ENCODE results near the gene PACS1. TPM values are rescaled to one million over a fixed set of nuclear protein-coding genes. Genes with fewer than 3 reads are reported as not detected.

The PACS1 gene
- total RNA-seq, 1 donor from 2014 or later, result 90.9 TPM

- Mint-ChIP-seq H3K4me1 (peaks cover 21% of the 10 kb centered on the region), H3K4me3 (no peak overlapping the region), H3K27ac (no peak overlapping the region), H3K36me3 (ENCODE audit: low read depth) (peaks cover 45% of the 10 kb centered on the region), H3K9me3 (no peaks in the 10 kb centered on the region), H3K27me3 (no peaks in the 10 kb centered on the region)
- intact Hi-C loops (cut with micrococcal nuclease), result no loop called here
- no peak for DNase-seq
Observed at GRCh38 chr11:66220566-66220935, 150.5 kb downstream of the PACS1 start.

GRCh38 chr11:66221012-66221411 is 150.9 kb downstream of the PACS1 start:
- peaks cover 44% of the 10 kb centered on the region for H3K36me3 Mint-ChIP-seq (ENCODE audit: low read depth)
- peaks cover 21% of the 10 kb centered on the region for H3K4me1 Mint-ChIP-seq
- H3K9me3 Mint-ChIP-seq, result no peaks in the 10 kb centered on the region
- H3K27ac Mint-ChIP-seq, result peak overlapping the region; percentile 40
- no peaks in the 10 kb centered on the region for H3K27me3 Mint-ChIP-seq
- H3K4me3 Mint-ChIP-seq, result no peak overlapping the region
- no peak for DNase-seq
- intact Hi-C loops (cut with micrococcal nuclease), result no loop called here

GRCh38 chr11:66221726-66222236 is 151.7 kb downstream of the PACS1 start:
- Mint-ChIP-seq H3K9me3 (no peaks in the 10 kb centered on the region), H3K27ac (peak overlapping the region; percentile 98), H3K27me3 (no peaks in the 10 kb centered on the region), H3K36me3 (ENCODE audit: low read depth) (peaks cover 36% of the 10 kb centered on the region), H3K4me3 (peak overlapping the region; percentile 56), H3K4me1 (peaks cover 21% of the 10 kb centered on the region)
- intact Hi-C loops (cut with micrococcal nuclease), result loop anchor here (1.0 kb wide), 3 partner anchors 37 to 107 kb away; no protein-coding TSS in a partner anchor
- DNase-seq, result no peak

GRCh38 chr11:66222358-66223149 is 152.5 kb downstream of the PACS1 start:
- H3K4me1 Mint-ChIP-seq, result peaks cover 21% of the 10 kb centered on the region
- H3K4me3 Mint-ChIP-seq, result peak overlapping the region; percentile 56
- peaks cover 32% of the 10 kb centered on the region for H3K36me3 Mint-ChIP-seq (ENCODE audit: low read depth)
- DNase-seq, result peak; percentile 98
- H3K27ac Mint-ChIP-seq, result peak overlapping the region; percentile 98
- intact Hi-C loops (cut with micrococcal nuclease), result loop anchor here (1.0 kb wide), 3 partner anchors 36 to 106 kb away; no protein-coding TSS in a partner anchor
- no peaks in the 10 kb centered on the region for H3K27me3 Mint-ChIP-seq
- no peaks in the 10 kb centered on the region for H3K9me3 Mint-ChIP-seq

GRCh38 chr11:66224226-66224855 is 154.3 kb downstream of the PACS1 start:
- DNase-seq, result no peak
- Mint-ChIP-seq H3K4me3 (no peak overlapping the region), H3K36me3 (ENCODE audit: low read depth) (peaks cover 33% of the 10 kb centered on the region), H3K4me1 (peaks cover 13% of the 10 kb centered on the region), H3K9me3 (no peaks in the 10 kb centered on the region), H3K27me3 (no peaks in the 10 kb centered on the region), H3K27ac (no peak overlapping the region)
- intact Hi-C loops (cut with micrococcal nuclease), result no loop called here

GRCh38 chr11:66225066-66225465 is 155.0 kb downstream of the PACS1 start:
- Mint-ChIP-seq H3K27ac (no peak overlapping the region), H3K9me3 (no peaks in the 10 kb centered on the region), H3K27me3 (no peaks in the 10 kb centered on the region), H3K4me3 (no peak overlapping the region), H3K4me1 (peaks cover 13% of the 10 kb centered on the region), H3K36me3 (ENCODE audit: low read depth) (peaks cover 36% of the 10 kb centered on the region)
- no peak for DNase-seq
- intact Hi-C loops (cut with micrococcal nuclease), result no loop called here

GRCh38 chr11:66226101-66226500 is 156.0 kb downstream of the PACS1 start:
- peaks cover 33% of the 10 kb centered on the region for H3K36me3 Mint-ChIP-seq (ENCODE audit: low read depth)
- H3K27ac Mint-ChIP-seq, result no peak overlapping the region
- no peak for DNase-seq
- H3K27me3 Mint-ChIP-seq, result no peaks in the 10 kb centered on the region
- H3K4me1 Mint-ChIP-seq, result peaks cover 13% of the 10 kb centered on the region
- H3K9me3 Mint-ChIP-seq, result no peaks in the 10 kb centered on the region
- intact Hi-C loops (cut with micrococcal nuclease), result no loop called here
- H3K4me3 Mint-ChIP-seq, result no peak overlapping the region

- Mint-ChIP-seq H3K9me3 (no peaks in the 10 kb centered on the region), H3K4me1 (peaks cover 1% of the 10 kb centered on the region), H3K4me3 (no peak overlapping the region), H3K27me3 (no peaks in the 10 kb centered on the region), H3K27ac (no peak overlapping the region), H3K36me3 (ENCODE audit: low read depth) (peaks cover 33% of the 10 kb centered on the region)
- intact Hi-C loops (cut with micrococcal nuclease), result no loop called here
- DNase-seq, result no peak
Observed at GRCh38 chr11:66227700-66228099, 157.6 kb downstream of the PACS1 start.

- no peak overlapping the region for H3K27ac Mint-ChIP-seq
- H3K36me3 Mint-ChIP-seq (ENCODE audit: low read depth), result peaks cover 38% of the 10 kb centered on the region
- H3K27me3 Mint-ChIP-seq, result no peaks in the 10 kb centered on the region
- no peak for DNase-seq
- intact Hi-C loops (cut with micrococcal nuclease), result no loop called here
- no peak overlapping the region for H3K4me3 Mint-ChIP-seq
- H3K4me1 Mint-ChIP-seq, result no peaks in the 10 kb centered on the region
- no peaks in the 10 kb centered on the region for H3K9me3 Mint-ChIP-seq
Observed at GRCh38 chr11:66228521-66228920, 158.4 kb downstream of the PACS1 start.

- Mint-ChIP-seq H3K4me1 (no peaks in the 10 kb centered on the region), H3K36me3 (ENCODE audit: low read depth) (peaks cover 45% of the 10 kb centered on the region), H3K27ac (no peak overlapping the region), H3K4me3 (no peak overlapping the region), H3K27me3 (no peaks in the 10 kb centered on the region), H3K9me3 (no peaks in the 10 kb centered on the region)
- intact Hi-C loops (cut with micrococcal nuclease), result no loop called here
- no peak for DNase-seq
Observed at GRCh38 chr11:66230156-66230555, 160.1 kb downstream of the PACS1 start.

- Mint-ChIP-seq H3K27me3 (no peaks in the 10 kb centered on the region), H3K27ac (no peak overlapping the region), H3K9me3 (no peaks in the 10 kb centered on the region), H3K4me1 (no peaks in the 10 kb centered on the region), H3K4me3 (no peak overlapping the region), H3K36me3 (ENCODE audit: low read depth) (peaks cover 52% of the 10 kb centered on the region)
- no peak for DNase-seq
- intact Hi-C loops (cut with micrococcal nuclease), result no loop called here
Observed at GRCh38 chr11:66230978-66231377, 160.9 kb downstream of the PACS1 start.

- DNase-seq, result no peak
- Mint-ChIP-seq H3K27me3 (no peaks in the 10 kb centered on the region), H3K4me3 (no peak overlapping the region), H3K27ac (no peak overlapping the region), H3K4me1 (no peaks in the 10 kb centered on the region), H3K36me3 (ENCODE audit: low read depth) (peaks cover 55% of the 10 kb centered on the region), H3K9me3 (no peaks in the 10 kb centered on the region)
- intact Hi-C loops (cut with micrococcal nuclease), result no loop called here
Observed at GRCh38 chr11:66231561-66231960, 161.5 kb downstream of the PACS1 start.

- no peak overlapping the region for H3K27ac Mint-ChIP-seq
- no peak for DNase-seq
- H3K9me3 Mint-ChIP-seq, result no peaks in the 10 kb centered on the region
- H3K27me3 Mint-ChIP-seq, result no peaks in the 10 kb centered on the region
- peaks cover 1% of the 10 kb centered on the region for H3K4me1 Mint-ChIP-seq
- no peak overlapping the region for H3K4me3 Mint-ChIP-seq
- intact Hi-C loops (cut with micrococcal nuclease), result no loop called here
- peaks cover 58% of the 10 kb centered on the region for H3K36me3 Mint-ChIP-seq (ENCODE audit: low read depth)
Observed at GRCh38 chr11:66232769-66233168, 162.7 kb downstream of the PACS1 start.

- no peak for DNase-seq
- Mint-ChIP-seq H3K27me3 (no peaks in the 10 kb centered on the region), H3K4me1 (peaks cover 1% of the 10 kb centered on the region), H3K4me3 (no peak overlapping the region), H3K36me3 (ENCODE audit: low read depth) (peaks cover 57% of the 10 kb centered on the region), H3K27ac (no peak overlapping the region), H3K9me3 (no peaks in the 10 kb centered on the region)
- intact Hi-C loops (cut with micrococcal nuclease), result no loop called here
Observed at GRCh38 chr11:66233301-66233700, 163.2 kb downstream of the PACS1 start.
